Measurements from ENCODE around the gene NFIX.

DNA sequence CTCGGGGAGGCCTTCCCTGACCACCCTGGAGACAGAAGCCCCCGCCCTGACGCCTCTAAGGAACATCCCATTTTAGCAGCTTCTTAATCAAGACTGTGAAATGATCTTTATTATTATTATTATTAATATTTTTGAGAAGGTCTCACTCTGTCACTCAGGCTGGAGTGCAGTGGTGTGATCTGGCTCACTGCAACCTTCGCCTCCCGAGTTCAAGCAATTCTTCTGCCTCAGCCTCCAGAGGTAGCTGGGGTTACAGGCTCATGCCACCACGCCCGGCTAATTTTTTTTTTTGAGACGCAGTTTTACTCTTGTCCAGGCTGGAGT is 29.5 kb upstream of the NFIX start:
- TF ChIP-seq, protein P1, sequence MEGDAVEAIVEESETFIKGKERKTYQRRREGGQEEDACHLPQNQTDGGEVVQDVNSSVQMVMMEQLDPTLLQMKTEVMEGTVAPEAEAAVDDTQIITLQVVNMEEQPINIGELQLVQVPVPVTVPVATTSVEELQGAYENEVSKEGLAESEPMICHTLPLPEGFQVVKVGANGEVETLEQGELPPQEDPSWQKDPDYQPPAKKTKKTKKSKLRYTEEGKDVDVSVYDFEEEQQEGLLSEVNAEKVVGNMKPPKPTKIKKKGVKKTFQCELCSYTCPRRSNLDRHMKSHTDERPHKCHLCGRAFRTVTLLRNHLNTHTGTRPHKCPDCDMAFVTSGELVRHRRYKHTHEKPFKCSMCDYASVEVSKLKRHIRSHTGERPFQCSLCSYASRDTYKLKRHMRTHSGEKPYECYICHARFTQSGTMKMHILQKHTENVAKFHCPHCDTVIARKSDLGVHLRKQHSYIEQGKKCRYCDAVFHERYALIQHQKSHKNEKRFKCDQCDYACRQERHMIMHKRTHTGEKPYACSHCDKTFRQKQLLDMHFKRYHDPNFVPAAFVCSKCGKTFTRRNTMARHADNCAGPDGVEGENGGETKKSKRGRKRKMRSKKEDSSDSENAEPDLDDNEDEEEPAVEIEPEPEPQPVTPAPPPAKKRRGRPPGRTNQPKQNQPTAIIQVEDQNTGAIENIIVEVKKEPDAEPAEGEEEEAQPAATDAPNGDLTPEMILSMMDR (IDR thresholded peaks at IDR 0.05) = no peak
- TF ChIP-seq POLR2A (IDR thresholded peaks at IDR 0.05) = no peak
- TF ChIP-seq EP300 (IDR thresholded peaks at IDR 0.05) = no peak

All from sigmoid colon (tissue), 4 donors.